Astrocyte (in vitro differentiated cells and primary cell): ENCODE data around the gene ENPP3.

Experiments used
- CTCF ChIP-seq: IDR thresholded peaks from 2 replicates; pipeline ENCODE4 v1.5.1; 2011; ENCODE audit warnings: low read depth, mild to moderate bottlenecking, inconsistent platforms, low read length, moderate library complexity; ENCODE audit not compliant: insufficient read depth
- EZH2 ChIP-seq: IDR thresholded peaks from 2 replicates; pipeline ENCODE4 v1.6.1; 2012; ENCODE audit warnings: mild to moderate bottlenecking, low read length, inconsistent platforms; ENCODE audit not compliant: insufficient read depth

GRCh38 chr6:131655387-131655786 is 18.3 kb downstream of the ENPP3 start:
- TF ChIP-seq CTCF (no peak), EZH2 (no peak)
